H1 (cell line): ENCODE data around the gene PTPRC. TPM values are rescaled to one million over a fixed set of nuclear protein-coding genes. Genes with fewer than 3 reads are reported as not detected.

ENCODE experiments used
- CTCF ChIA-PET: fragments of 300-600 bp; sonication (Branson Sonifier 250); formaldehyde crosslinking; loops from one replicate; lab custom pipeline; 2021; ENCODE audit not compliant: partially characterized antibody; lab: Charles Lee
- POLR2A ChIA-PET: fragments of 300-600 bp; sonication (Branson Sonifier 250); formaldehyde crosslinking; loops from one replicate; lab custom pipeline; 2021; ENCODE audit warnings: inconsistent platforms; ENCODE audit not compliant: partially characterized antibody; lab: Charles Lee
- DNase-seq, 2 experiments: peaks; one replicate each; pipeline versions ENCODE4 v3.0.0 to v3.0.0-alpha.2; 2010 to 2022; ENCODE audit warnings: low spot score in 2 of 2, low read depth in 1 of 2, mixed read lengths in 1 of 2
- FAIRE-seq: peaks from 2 replicates; lab custom pipeline; 2011; peaks lifted over from hg19 to GRCh38; lab: Jason Lieb, UNC
- H2AFZ ChIP-seq: 2 replicates; pipeline ENCODE4 v1.8.1; 2012; ENCODE audit warnings: low read length, inconsistent platforms
- H2AK5ac ChIP-seq: 2 replicates; pipeline ENCODE4 v1.6.1; 2013; ENCODE audit warnings: low read depth, low read length
- H2BK120ac ChIP-seq: replicated peaks from 2 replicates; pipeline ENCODE3; 2013; ENCODE audit warnings: low read depth, low read length, inconsistent platforms
- H2BK12ac ChIP-seq: 2 replicates; pipeline ENCODE4 v1.6.1; 2013; ENCODE audit warnings: low read depth, low read length
- H2BK15ac ChIP-seq: 2 replicates; pipeline ENCODE4 v1.6.1; 2013; ENCODE audit warnings: low read length
- H2BK20ac ChIP-seq: 2 replicates; pipeline ENCODE4 v1.6.1; 2013; ENCODE audit warnings: low read length
- H2BK5ac ChIP-seq: 2 replicates; pipeline ENCODE4 v1.6.1; 2013; ENCODE audit warnings: low read depth, low read length
- H3K14ac ChIP-seq: 2 replicates; pipeline ENCODE4 v1.6.1; 2013; ENCODE audit warnings: inconsistent platforms; ENCODE audit not compliant: insufficient read length
- H3K18ac ChIP-seq: 2 replicates; pipeline ENCODE4 v1.6.1; 2013; ENCODE audit warnings: low read length; ENCODE audit errors: extremely low read depth
- H3K23ac ChIP-seq: 2 replicates; pipeline ENCODE4 v1.6.1; 2013; ENCODE audit warnings: inconsistent platforms; ENCODE audit not compliant: insufficient read length
- H3K23me2 ChIP-seq: 2 replicates; pipeline ENCODE4 v1.6.1; 2013; ENCODE audit warnings: low read depth, low read length
- H3K27ac ChIP-seq: 2 replicates; pipeline ENCODE4 v1.6.1; 2011; ENCODE audit warnings: low read depth, low read length, inconsistent platforms
- H3K27me3 ChIP-seq, 4 experiments: replicated peaks in 1 of 4; 1 replicate in 1 of 4; 2 replicates in 3 of 4; pipeline versions ENCODE4 v1.6.1 to v1.8.1; 2011 to 2013; ENCODE audit warnings: low read length in 3 of 4, mild to moderate bottlenecking in 3 of 4, inconsistent platforms in 2 of 4, mixed read lengths in 2 of 4, moderate library complexity in 1 of 4; ENCODE audit not compliant: control insufficient read depth in 3 of 4, insufficient read depth in 3 of 4; ENCODE audit errors: extremely low read depth in 1 of 4
- H3K36me3 ChIP-seq, 4 experiments: 2 replicates each; pipeline versions ENCODE4 v1.6.1 to v1.8.1; 2011 to 2013; ENCODE audit warnings: mild to moderate bottlenecking in 4 of 4, low read length in 3 of 4, moderate library complexity in 2 of 4, control low read depth in 1 of 4, inconsistent platforms in 1 of 4; ENCODE audit not compliant: insufficient read depth in 4 of 4, control insufficient read depth in 2 of 4
- H3K4ac ChIP-seq: replicated peaks from 2 replicates; pipeline ENCODE3; 2013; ENCODE audit warnings: low read length, low read depth, mixed read lengths, inconsistent platforms; ENCODE audit not compliant: insufficient read length
- H3K4me1 ChIP-seq, 4 experiments: replicated peaks in 1 of 4; 1 replicate in 1 of 4; 2 replicates in 3 of 4; pipeline versions ENCODE4 v1.6.1 to v1.8.1; 2011 to 2013; ENCODE audit warnings: low read length in 3 of 4, inconsistent platforms in 2 of 4, mixed read lengths in 1 of 4; ENCODE audit not compliant: insufficient read depth in 4 of 4, control insufficient read depth in 3 of 4
- H3K4me2 ChIP-seq, 2 experiments: 2 replicates each; pipeline versions ENCODE4 v1.6.1 to v1.8.1; 2011 to 2013; ENCODE audit warnings: low read depth in 2 of 2, low read length in 2 of 2, control low read depth in 1 of 2, inconsistent platforms in 1 of 2, mild to moderate bottlenecking in 1 of 2; ENCODE audit not compliant: insufficient read depth in 1 of 2
- H3K4me3 ChIP-seq, 4 experiments: fragments of 200-600, 300-600 bp in 1 of 4; sonication (generic), shearing (Covaris generic), sonication (Bioruptor Twin) in 1 of 4; 2 replicates each; pipeline versions ENCODE4 v1.5.1 to v1.8.1; 2011 to 2016; ENCODE audit warnings: low read length in 4 of 4, low read depth in 3 of 4, control low read depth in 2 of 4, inconsistent platforms in 2 of 4, mild to moderate bottlenecking in 2 of 4, mixed read lengths in 1 of 4, moderate library complexity in 1 of 4; ENCODE audit not compliant: insufficient read depth in 2 of 4; ENCODE audit errors: extremely low read depth in 1 of 4
- H3K56ac ChIP-seq: replicated peaks from 2 replicates; pipeline ENCODE3; 2013; ENCODE audit warnings: low read depth, mild to moderate bottlenecking, mixed read lengths, low read length, inconsistent platforms; ENCODE audit not compliant: insufficient read length
- H3K79me1 ChIP-seq: 2 replicates; pipeline ENCODE4 v1.6.1; 2013; ENCODE audit warnings: low read depth, low read length, control low read depth
- H3K79me2 ChIP-seq, 2 experiments: 2 replicates each; pipeline versions ENCODE4 v1.6.1 to v1.8.1; 2012 to 2013; ENCODE audit warnings: low read length in 2 of 2, mild to moderate bottlenecking in 2 of 2, inconsistent platforms in 1 of 2; ENCODE audit not compliant: insufficient read depth in 2 of 2, control insufficient read depth in 1 of 2
- H3K9ac ChIP-seq, 4 experiments: replicated peaks in 1 of 4; 1 replicate in 1 of 4; 2 replicates in 3 of 4; pipeline versions ENCODE4 v1.6.1 to v1.8.1; 2011 to 2013; ENCODE audit warnings: low read depth in 3 of 4, low read length in 3 of 4, control low read depth in 2 of 4, mild to moderate bottlenecking in 2 of 4, moderate library complexity in 2 of 4, inconsistent platforms in 1 of 4; ENCODE audit errors: extremely low read depth in 1 of 4
- H3K9me3 ChIP-seq, 2 experiments: 2 replicates each; pipeline versions ENCODE4 v1.6.1 to v1.8.1; 2012 to 2013; ENCODE audit warnings: mild to moderate bottlenecking in 2 of 2, moderate library complexity in 2 of 2, control low read depth in 1 of 2, inconsistent platforms in 1 of 2, low read depth in 1 of 2, low read length in 1 of 2, mixed read lengths in 1 of 2; ENCODE audit not compliant: insufficient read depth in 2 of 2
- H4K20me1 ChIP-seq, 2 experiments: replicated peaks in 1 of 2; 2 replicates each; pipeline versions ENCODE3 to v1.8.1; 2011 to 2013; ENCODE audit warnings: inconsistent platforms in 2 of 2, low read length in 2 of 2, mild to moderate bottlenecking in 1 of 2; ENCODE audit not compliant: insufficient read depth in 2 of 2, control insufficient read depth in 1 of 2
- H4K5ac ChIP-seq: 2 replicates; pipeline ENCODE4 v1.6.1; 2013; ENCODE audit warnings: low read length, low read depth, mixed read lengths, inconsistent platforms; ENCODE audit not compliant: insufficient read length
- H4K8ac ChIP-seq: 2 replicates; pipeline ENCODE4 v1.8.0; 2013; ENCODE audit warnings: mild to moderate bottlenecking, moderate library complexity, low read length, inconsistent platforms; ENCODE audit not compliant: insufficient read depth; ENCODE audit errors: extremely low read depth
- H4K91ac ChIP-seq: replicated peaks from 2 replicates; pipeline ENCODE3; 2013; ENCODE audit warnings: low read length, mixed read lengths, inconsistent platforms; ENCODE audit not compliant: insufficient read length
- ASH2L ChIP-seq: fragments of 200-600, 300-600 bp; sonication (generic); IDR thresholded peaks from one replicate; pipeline ENCODE4 v1.7.1; 2017; ENCODE audit warnings: low read length
- ATF3 ChIP-seq: IDR thresholded peaks from 2 replicates; pipeline ENCODE4 v1.6.1; 2011; ENCODE audit warnings: low read depth, mild to moderate bottlenecking, low read length; ENCODE audit not compliant: insufficient read depth
- BCL11A ChIP-seq, 2 experiments: IDR thresholded peaks; one replicate each; pipeline ENCODE4 v1.6.1; 2011; ENCODE audit warnings: low read depth in 2 of 2, low read length in 2 of 2, mild to moderate bottlenecking in 2 of 2
- CHD1 ChIP-seq: IDR thresholded peaks from 2 replicates; pipeline ENCODE4 v1.6.1; 2012; ENCODE audit warnings: low read depth, low read length, improper control_type of control experiment
- GABPA ChIP-seq: IDR thresholded peaks from 2 replicates; pipeline ENCODE4 v1.6.1; 2011; ENCODE audit warnings: mild to moderate bottlenecking, low read length, moderate library complexity, borderline replicate concordance; ENCODE audit not compliant: insufficient read depth
- JUND ChIP-seq: IDR thresholded peaks from 2 replicates; pipeline ENCODE4 v1.6.1; 2011; ENCODE audit warnings: mild to moderate bottlenecking, improper control_type of control experiment, low read length
- KDM4A ChIP-seq: IDR thresholded peaks from one replicate; pipeline ENCODE4 v1.7.1; 2012; ENCODE audit warnings: low read depth, mild to moderate bottlenecking, moderate library complexity, low read length, inconsistent platforms; ENCODE audit not compliant: severe bottlenecking
- KDM5A ChIP-seq: fragments of 200-600 bp; IDR thresholded peaks from 2 replicates; pipeline ENCODE4 v1.7.1; 2012; ENCODE audit warnings: mild to moderate bottlenecking, low read length, inconsistent platforms, mixed read lengths
- NRF1 ChIP-seq: IDR thresholded peaks from 2 replicates; pipeline ENCODE4 v1.6.1; 2011; ENCODE audit warnings: mild to moderate bottlenecking, low read depth, low read length, improper control_type of control experiment
- POLR2A ChIP-seq, 2 experiments: IDR thresholded peaks; 1 replicate in 1 of 2; 2 replicates in 1 of 2; pipeline ENCODE4 v1.6.1; 2011; ENCODE audit warnings: low read depth in 2 of 2, low read length in 2 of 2, mild to moderate bottlenecking in 2 of 2; ENCODE audit errors: control extremely low read depth in 1 of 2
- POLR2AphosphoS5 ChIP-seq: IDR thresholded peaks from 2 replicates; pipeline ENCODE4 v1.6.1; 2011; ENCODE audit warnings: low read depth, low read length
- RFX5 ChIP-seq: IDR thresholded peaks from 2 replicates; pipeline ENCODE4 v1.6.1; 2011; ENCODE audit warnings: low read depth, low read length, improper control_type of control experiment, borderline replicate concordance
- WGBS, 2 experiments: shearing (Covaris generic) in 1 of 2; methylation state at CpG; one replicate each; pipeline versions ENCODE4 v1.1.6 to v1.1.7; 2013 to 2015; ENCODE audit warnings: low lambda C conversion rate in 2 of 2, mixed read lengths in 2 of 2, inconsistent platforms in 1 of 2, low coverage in 1 of 2, missing lambda C conversion rate in 1 of 2; ENCODE audit not compliant: insufficient replicate concordance in 2 of 2, insufficient coverage in 1 of 2, insufficient read length in 1 of 2; ENCODE audit errors: extremely low coverage in 1 of 2, missing lambda C conversion rate in 1 of 2; 5-methylcytosine and 5-hydroxymethylcytosine counted together
- polyA plus RNA-seq, 7 experiments: library from polyadenylated mRNA; depleted of rRNA in 3 of 7; stranded (reverse) in 5 of 7; unstranded in 2 of 7; fragments of >200 nt in 5 of 7; fragments of 200-250 nt in 2 of 7; gene quantifications; 1 replicate in 5 of 7; 2 replicates in 1 of 7; 4 replicates in 1 of 7; pipeline versions ENCODE4 v1.2.1 to v1.2.3, GENCODE V29; 2011 to 2013; ENCODE audit warnings: missing spikeins in 2 of 7, mixed read lengths in 2 of 7
- total RNA-seq: library from RNA; stranded (reverse); fragmentation: NEBNext Ultra II Directional; extraction: Animal tissue kit (Norgen Biotek cat#: 25700); gene quantifications from 2 replicates; pipeline ENCODE4 v1.2.1, GENCODE V29; 2021
- TF ChIP-seq, protein P1 (sequence below): IDR thresholded peaks from 2 replicates; pipeline ENCODE4 v1.6.1; 2012; ENCODE audit warnings: inconsistent platforms
- TF ChIP-seq, protein P2 (sequence below): IDR thresholded peaks from 2 replicates; pipeline ENCODE4 v1.6.1; 2012; ENCODE audit warnings: inconsistent platforms

PTPRC gene
- total and polyA plus RNA-seq, 2 of the 8 experiments (the other 6 are each of a cell fraction or from before 2014, with no cell fraction given): 0.05 TPM; not detected in 1

DNA sequence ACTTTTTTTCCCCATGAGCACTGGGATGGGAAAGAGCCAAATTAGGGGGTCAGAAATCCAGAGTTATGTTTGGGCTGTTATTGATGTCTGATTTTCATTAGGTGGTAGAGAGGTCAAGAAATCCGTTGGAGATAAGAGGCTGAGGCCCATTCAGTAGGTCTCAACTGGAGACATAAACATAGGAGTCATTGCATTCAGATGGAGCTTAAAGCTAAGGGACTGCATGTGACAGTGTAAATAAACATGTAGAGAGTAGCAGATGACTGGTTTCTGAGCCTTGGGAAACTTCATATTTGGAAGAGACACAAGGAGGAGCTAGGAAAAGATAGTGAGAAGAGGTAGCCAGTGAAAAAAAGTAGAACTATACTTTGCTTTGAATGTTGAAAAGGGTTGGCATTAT is 11.7 kb downstream of the PTPRC start:
- Histone ChIP-seq H3K56ac (no peak overlapping the region), H3K79me1 (no peaks in the 10 kb centered on the region), H3K4me1 (no peaks in the 10 kb centered on the region), H3K23me2 (no peaks in the 10 kb centered on the region), H3K9me3 (no peaks in the 10 kb centered on the region), H3K4me2 (no peak overlapping the region), H3K27ac (no peak overlapping the region), H3K9ac (no peak overlapping the region), H2BK12ac (no peak overlapping the region), H3K79me2 (no peaks in the 10 kb centered on the region), H2BK15ac (no peak overlapping the region), H3K27me3 (no peaks in the 10 kb centered on the region), H2BK120ac (peak overlapping the region; percentile 21), H3K14ac (no peak overlapping the region), H2AK5ac (no peak overlapping the region), H4K91ac (no peak overlapping the region), H3K36me3 (no peaks in the 10 kb centered on the region), H4K5ac (no peak overlapping the region), H4K20me1 (no peaks in the 10 kb centered on the region), H2BK5ac (no peak overlapping the region), H3K4ac (no peak overlapping the region), H3K18ac (no peak overlapping the region), H3K23ac (no peak overlapping the region), H4K8ac (no peak overlapping the region), H2AFZ (no peak overlapping the region), H2BK20ac (no peak overlapping the region), H3K4me3 (no peak overlapping the region)
- WGBS, 2 experiments: 0% methylated on average over 1 of the region's 1 CpG; no CpG with 5 or more reads in 1 of the 2 experiments
- ChIA-PET CTCF (interaction anchor here (1.0 to 1.3 kb wide), 2 partner anchors 13 to 50 kb away, joined by 3 read pairs; no protein-coding TSS in a partner anchor), POLR2A (no interaction called here)
- DNase-seq: no peak
- FAIRE-seq: no peak
- TF ChIP-seq BCL11A (IDR thresholded peaks at IDR 0.05; ENCODE audit: low read depth in 2 of 2, low read length in 2 of 2): no peak
- TF ChIP-seq CHD1: no peak
- TF ChIP-seq POLR2A (IDR thresholded peaks at IDR 0.05; ENCODE audit: control extremely low read depth in 1 of 2, low read depth in 2 of 2, low read length in 2 of 2): no peak
- no peak for TF ChIP-seq KDM5A
- TF ChIP-seq, protein P1, sequence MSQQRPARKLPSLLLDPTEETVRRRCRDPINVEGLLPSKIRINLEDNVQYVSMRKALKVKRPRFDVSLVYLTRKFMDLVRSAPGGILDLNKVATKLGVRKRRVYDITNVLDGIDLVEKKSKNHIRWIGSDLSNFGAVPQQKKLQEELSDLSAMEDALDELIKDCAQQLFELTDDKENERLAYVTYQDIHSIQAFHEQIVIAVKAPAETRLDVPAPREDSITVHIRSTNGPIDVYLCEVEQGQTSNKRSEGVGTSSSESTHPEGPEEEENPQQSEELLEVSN: no peak
- no peak for TF ChIP-seq NRF1
- TF ChIP-seq RFX5: no peak
- no peak for TF ChIP-seq POLR2AphosphoS5
- TF ChIP-seq ATF3: no peak
- TF ChIP-seq GABPA: no peak
- TF ChIP-seq, protein P2, sequence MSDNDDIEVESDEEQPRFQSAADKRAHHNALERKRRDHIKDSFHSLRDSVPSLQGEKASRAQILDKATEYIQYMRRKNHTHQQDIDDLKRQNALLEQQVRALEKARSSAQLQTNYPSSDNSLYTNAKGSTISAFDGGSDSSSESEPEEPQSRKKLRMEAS: no peak
- TF ChIP-seq ASH2L: no peak
- TF ChIP-seq KDM4A: no peak
- TF ChIP-seq JUND: no peak
